NT2/D1 (cell line): ENCODE results near the gene ADAMTSL2.
"Not testable (repeated sequence)": the region's sequence is repeated elsewhere in the genome, so short reads cannot be mapped to it uniquely, and the experiment has no call there.

ENCODE experiments used
- DNase-seq: peaks from one replicate; pipeline ENCODE4 v3.0.0-alpha.2; 2011; ENCODE audit warnings: low read depth, low spot score
- H3K27me3 ChIP-seq: 2 replicates; pipeline ENCODE4 v1.6.0; 2011; ENCODE audit warnings: mild to moderate bottlenecking; ENCODE audit not compliant: insufficient read length, insufficient read depth
- H3K36me3 ChIP-seq: 2 replicates; pipeline ENCODE4 v1.6.1; 2011; ENCODE audit warnings: mild to moderate bottlenecking, low read length, mixed read lengths; ENCODE audit not compliant: insufficient read depth, insufficient read length
- H3K4me1 ChIP-seq: 2 replicates; pipeline ENCODE4 v1.5.1; 2011; ENCODE audit not compliant: insufficient read depth, insufficient read length
- H3K4me3 ChIP-seq: 2 replicates; pipeline ENCODE4 v1.5.1; 2011; ENCODE audit warnings: low read depth; ENCODE audit not compliant: insufficient read length
- H3K9ac ChIP-seq: 2 replicates; pipeline ENCODE4 v1.6.0; 2011; ENCODE audit warnings: low read depth; ENCODE audit not compliant: insufficient read length
- H3K9me3 ChIP-seq: 2 replicates; pipeline ENCODE4 v1.5.1; 2011; ENCODE audit warnings: mild to moderate bottlenecking, low read length; ENCODE audit not compliant: insufficient read depth
- SUZ12 ChIP-seq: IDR thresholded peaks from 2 replicates; pipeline ENCODE4 v1.6.1; 2011; ENCODE audit not compliant: insufficient read length, insufficient read depth; ENCODE audit errors: extremely low read depth
- YY1 ChIP-seq: IDR thresholded peaks from 2 replicates; pipeline ENCODE4 v1.6.1; 2011; ENCODE audit not compliant: insufficient read length, insufficient read depth
- ZNF274 ChIP-seq: IDR thresholded peaks from 2 replicates; pipeline ENCODE4 v1.6.1; 2011; ENCODE audit warnings: mild to moderate bottlenecking, low read depth, low read length

Gene ADAMTSL2

GRCh38 chr9:133560944-133561343 lies 26.4 kb downstream of the ADAMTSL2 start:
- no peak for DNase-seq
- TF ChIP-seq ZNF274 (no peak), SUZ12 (no peak), YY1 (no peak)
- Histone ChIP-seq H3K9me3 (no peaks in the 10 kb centered on the region), H3K36me3 (no peaks in the 10 kb centered on the region), H3K9ac (no peak overlapping the region), H3K4me1 (peaks cover 46% of the 10 kb centered on the region), H3K27me3 (no peaks in the 10 kb centered on the region), H3K4me3 (no peak overlapping the region)

- no peak for DNase-seq
- H3K4me1 ChIP-seq = peaks cover 38% of the 10 kb centered on the region
- no peaks in the 10 kb centered on the region for H3K27me3 ChIP-seq
- no peak overlapping the region for H3K9ac ChIP-seq
- no peak overlapping the region for H3K4me3 ChIP-seq
- H3K36me3 ChIP-seq = no peaks in the 10 kb centered on the region
- H3K9me3 ChIP-seq = no peaks in the 10 kb centered on the region
- TF ChIP-seq ZNF274 (no peak), SUZ12 (no peak), YY1 (no peak)
Observed at GRCh38 chr9:133561976-133562554, 27.6 kb downstream of the ADAMTSL2 start.

GRCh38 chr9:133562611-133563290 lies 28.2 kb downstream of the ADAMTSL2 start:
- no peaks in the 10 kb centered on the region for H3K36me3 ChIP-seq
- H3K9ac ChIP-seq = no peak overlapping the region
- no peaks in the 10 kb centered on the region for H3K9me3 ChIP-seq
- no peak for DNase-seq
- no peaks in the 10 kb centered on the region for H3K27me3 ChIP-seq
- H3K4me3 ChIP-seq = no peak overlapping the region
- TF ChIP-seq ZNF274 (no peak), SUZ12 (no peak), YY1 (no peak)
- H3K4me1 ChIP-seq = peaks cover 31% of the 10 kb centered on the region

GRCh38 chr9:133563291-133563796 lies 28.8 kb downstream of the ADAMTSL2 start:
- Histone ChIP-seq H3K9me3 (no peaks in the 10 kb centered on the region), H3K4me1 (peaks cover 30% of the 10 kb centered on the region), H3K27me3 (no peaks in the 10 kb centered on the region), H3K36me3 (no peaks in the 10 kb centered on the region), H3K4me3 (no peak overlapping the region), H3K9ac (no peak overlapping the region)
- TF ChIP-seq ZNF274 (no peak), YY1 (no peak), SUZ12 (no peak)
- no peak for DNase-seq

- not testable (repeated sequence) for H3K9me3 ChIP-seq, H3K27me3 ChIP-seq, H3K9ac ChIP-seq, H3K36me3 ChIP-seq, H3K4me3 ChIP-seq, DNase-seq
- H3K4me1 ChIP-seq = peaks cover 30% of the 10 kb centered on the region
Observed at GRCh38 chr9:133563814-133564213, 29.3 kb downstream of the ADAMTSL2 start.

GRCh38 chr9:133564451-133565116 lies 30.1 kb downstream of the ADAMTSL2 start:
- H3K9ac ChIP-seq = no peak overlapping the region

GRCh38 chr9:133566382-133566781 lies 31.9 kb downstream of the ADAMTSL2 start:
- no peak for TF ChIP-seq SUZ12
- no peak for TF ChIP-seq ZNF274
- TF ChIP-seq YY1 = no peak
- no peak overlapping the region for H3K9ac ChIP-seq
- H3K4me3 ChIP-seq = no peak overlapping the region
- H3K4me1 ChIP-seq = peaks cover 30% of the 10 kb centered on the region
- H3K36me3 ChIP-seq = no peaks in the 10 kb centered on the region
- no peaks in the 10 kb centered on the region for H3K9me3 ChIP-seq
- H3K27me3 ChIP-seq = no peaks in the 10 kb centered on the region
- no peak for DNase-seq

More at GRCh38 chr9:133564451-133565116, 30.1 kb downstream of the ADAMTSL2 start:
- H3K9me3 ChIP-seq = no peaks in the 10 kb centered on the region
- DNase-seq = no peak
- H3K27me3 ChIP-seq = no peaks in the 10 kb centered on the region
- TF ChIP-seq ZNF274 (no peak), YY1 (no peak), SUZ12 (no peak)
- H3K4me1 ChIP-seq = peaks cover 30% of the 10 kb centered on the region
- H3K4me3 ChIP-seq = no peak overlapping the region
- no peaks in the 10 kb centered on the region for H3K36me3 ChIP-seq

- no peak for DNase-seq
- Histone ChIP-seq H3K9me3 (no peaks in the 10 kb centered on the region), H3K36me3 (no peaks in the 10 kb centered on the region), H3K4me3 (no peak overlapping the region), H3K4me1 (peaks cover 30% of the 10 kb centered on the region), H3K27me3 (no peaks in the 10 kb centered on the region), H3K9ac (no peak overlapping the region)
- no peak for TF ChIP-seq ZNF274
- no peak for TF ChIP-seq YY1
- TF ChIP-seq SUZ12 = no peak
Observed at GRCh38 chr9:133566817-133567216, 32.3 kb downstream of the ADAMTSL2 start.
